ENCODE measurements around the gene SULT2B1. TPM values are rescaled to one million over a fixed set of nuclear protein-coding genes. Genes with fewer than 3 reads are reported as not detected.

SULT2B1 gene
- total and polyA plus RNA-seq, 2 of the 4 experiments (the other 2 are of a cell fraction) = 0.09 TPM; not detected in 1

DNA sequence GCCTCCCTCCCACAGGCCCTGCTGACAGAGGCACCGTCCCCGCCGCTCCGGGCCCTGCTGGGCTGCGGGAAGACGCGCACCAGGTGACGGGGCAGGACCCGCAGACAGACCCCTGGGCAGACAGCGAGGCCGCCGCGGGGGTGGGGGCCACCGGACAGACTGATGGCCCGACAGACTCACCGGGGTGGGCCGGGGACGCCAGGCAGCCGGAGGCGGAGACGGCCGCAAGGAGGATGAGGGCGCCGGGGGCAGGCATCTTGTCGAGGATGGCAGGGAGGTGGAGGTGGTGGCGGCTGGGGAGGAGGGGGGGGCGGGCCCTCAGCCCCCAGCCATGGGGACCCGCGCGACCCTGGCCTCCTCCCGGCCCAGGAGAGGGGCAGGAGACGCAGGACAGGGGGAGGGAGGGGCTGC lies 40.6 kb upstream of the SULT2B1 start:
- Histone ChIP-seq H3K36me3 (ENCODE audit: control insufficient read depth, insufficient read depth, low read length) (no peaks in the 10 kb centered on the region), H4K20me1 (ENCODE audit: insufficient read depth, low read length) (no peaks in the 10 kb centered on the region), H4K91ac (ENCODE audit: insufficient read depth, low read depth, low read length) (no peak overlapping the region), H3K27ac (ENCODE audit: insufficient read depth, low read length) (no peak overlapping the region), H3K9ac (ENCODE audit: low read depth, low read length) (no peak overlapping the region), H3K14ac (replicated peaks; ENCODE audit: low read depth, low read length) (no peak overlapping the region), H3K4me1 (ENCODE audit: control insufficient read depth, insufficient read depth, low read length) (no peaks in the 10 kb centered on the region), H3K23ac (ENCODE audit: low read depth, low read length) (no peak overlapping the region), H3K4me3 (ENCODE audit: insufficient read depth, low read depth, low read length) (no peak overlapping the region), H3K18ac (ENCODE audit: low read depth, low read length) (no peak overlapping the region), H2BK15ac (ENCODE audit: low read depth, low read length) (no peak overlapping the region), H4K5ac (ENCODE audit: low read depth, low read length) (no peak overlapping the region), H3K56ac (ENCODE audit: extremely low read depth, insufficient read depth, low read length) (no peak overlapping the region), H4K8ac (ENCODE audit: low read depth in 2 of 2, low read length in 2 of 2) (no peak overlapping the region), H3K4ac (ENCODE audit: low read depth, low read length) (no peak overlapping the region), H3K4me2 (ENCODE audit: low read depth, low read length) (no peak overlapping the region), H2AK5ac (ENCODE audit: low read depth, low read length) (no peak overlapping the region), H2BK20ac (ENCODE audit: low read depth, low read length) (no peak overlapping the region), H3K9me3 (ENCODE audit: control insufficient read depth, insufficient read depth, low read length) (no peaks in the 10 kb centered on the region), H2AK9ac (replicated peaks; ENCODE audit: low read depth, low read length, poor library complexity) (no peak overlapping the region), H3K79me1 (ENCODE audit: low read depth in 1 of 2, low read length in 2 of 2) (no peaks in the 10 kb centered on the region), H3K27me3 (ENCODE audit: control insufficient read depth, insufficient read depth, low read length) (peaks cover 25% of the 10 kb centered on the region), H3K9me1 (ENCODE audit: insufficient read depth, low read length) (no peaks in the 10 kb centered on the region), H2AFZ (replicated peaks; ENCODE audit: low read length, poor library complexity) (peak overlapping the region; percentile 65), H2BK120ac (ENCODE audit: low read depth, low read length) (no peak overlapping the region), H2BK5ac (ENCODE audit: low read depth, low read length, poor library complexity, severe bottlenecking) (no peak overlapping the region)
- no CpG with 5 or more reads among the region's 32 CpGs for WGBS, 2 experiments (ENCODE audit: extremely low coverage in 2 of 2, insufficient read length in 1 of 2)
- TF ChIP-seq RFX5 (IDR thresholded peaks at IDR 0.05; ENCODE audit: low read depth, low read length) (no peak), NFE2L2 (IDR thresholded peaks at IDR 0.05; ENCODE audit: low read depth, low read length) (no peak), POLR2A (IDR thresholded peaks at IDR 0.05; ENCODE audit: low read depth, low read length) (no peak), SMC3 (IDR thresholded peaks at IDR 0.05; ENCODE audit: low read depth, low read length) (no peak), RCOR1 (IDR thresholded peaks at IDR 0.05; ENCODE audit: insufficient replicate concordance, low read length) (no peak), RAD21 (IDR thresholded peaks at IDR 0.05; ENCODE audit: low read length) (no peak), FOS (IDR thresholded peaks at IDR 0.05; ENCODE audit: low read depth, low read length) (no peak), MAFK (IDR thresholded peaks at IDR 0.05; ENCODE audit: low read depth, low read length) (no peak), MAZ (IDR thresholded peaks at IDR 0.05; ENCODE audit: borderline replicate concordance, low read depth, low read length) (no peak), BHLHE40 (IDR thresholded peaks at IDR 0.05; ENCODE audit: low read depth, low read length) (no peak)
- TF ChIP-seq, protein P1, sequence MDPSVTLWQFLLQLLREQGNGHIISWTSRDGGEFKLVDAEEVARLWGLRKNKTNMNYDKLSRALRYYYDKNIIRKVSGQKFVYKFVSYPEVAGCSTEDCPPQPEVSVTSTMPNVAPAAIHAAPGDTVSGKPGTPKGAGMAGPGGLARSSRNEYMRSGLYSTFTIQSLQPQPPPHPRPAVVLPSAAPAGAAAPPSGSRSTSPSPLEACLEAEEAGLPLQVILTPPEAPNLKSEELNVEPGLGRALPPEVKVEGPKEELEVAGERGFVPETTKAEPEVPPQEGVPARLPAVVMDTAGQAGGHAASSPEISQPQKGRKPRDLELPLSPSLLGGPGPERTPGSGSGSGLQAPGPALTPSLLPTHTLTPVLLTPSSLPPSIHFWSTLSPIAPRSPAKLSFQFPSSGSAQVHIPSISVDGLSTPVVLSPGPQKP (IDR thresholded peaks at IDR 0.05; ENCODE audit: borderline replicate concordance, low read depth, low read length) = no peak
- TF ChIP-seq, protein P2, sequence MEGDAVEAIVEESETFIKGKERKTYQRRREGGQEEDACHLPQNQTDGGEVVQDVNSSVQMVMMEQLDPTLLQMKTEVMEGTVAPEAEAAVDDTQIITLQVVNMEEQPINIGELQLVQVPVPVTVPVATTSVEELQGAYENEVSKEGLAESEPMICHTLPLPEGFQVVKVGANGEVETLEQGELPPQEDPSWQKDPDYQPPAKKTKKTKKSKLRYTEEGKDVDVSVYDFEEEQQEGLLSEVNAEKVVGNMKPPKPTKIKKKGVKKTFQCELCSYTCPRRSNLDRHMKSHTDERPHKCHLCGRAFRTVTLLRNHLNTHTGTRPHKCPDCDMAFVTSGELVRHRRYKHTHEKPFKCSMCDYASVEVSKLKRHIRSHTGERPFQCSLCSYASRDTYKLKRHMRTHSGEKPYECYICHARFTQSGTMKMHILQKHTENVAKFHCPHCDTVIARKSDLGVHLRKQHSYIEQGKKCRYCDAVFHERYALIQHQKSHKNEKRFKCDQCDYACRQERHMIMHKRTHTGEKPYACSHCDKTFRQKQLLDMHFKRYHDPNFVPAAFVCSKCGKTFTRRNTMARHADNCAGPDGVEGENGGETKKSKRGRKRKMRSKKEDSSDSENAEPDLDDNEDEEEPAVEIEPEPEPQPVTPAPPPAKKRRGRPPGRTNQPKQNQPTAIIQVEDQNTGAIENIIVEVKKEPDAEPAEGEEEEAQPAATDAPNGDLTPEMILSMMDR (conservative IDR thresholded peaks at IDR 0.05; ENCODE audit: low read depth, low read length) = no peak
- BruUV-seq (replicated peaks) = no TSS peak
- ChIA-PET POLR2A (ENCODE audit: unreplicated experiment) (no interaction called here), CTCF (no interaction called here)
- no peak for DNase-seq
- dilution Hi-C loops (cut with HindIII; ENCODE audit: low sequenced_read_pairs, unreplicated experiment) = no loop called here
- in situ Hi-C loops (cut with MboI; ENCODE audit: low sequenced_read_pairs) = no loop called here
- ATAC-seq (ENCODE audit: low read depth) = no peak
- intact Hi-C loops (cut with micrococcal nuclease) = loop anchor here (5.0 kb wide), 1 partner anchor 41 kb away; the partner anchor contains the start of gene SULT2B1
